GM19025 (cell line): Measurements from ENCODE around the gene HARS1.
"Not testable (repeated sequence)": the region's sequence is repeated elsewhere in the genome, so short reads cannot be mapped to it uniquely, and the experiment has no call there.

ENCODE experiments used
- ATAC-seq: cut with Tn5 transposase; IDR thresholded peaks from one replicate; pipeline ENCODE4 v1.9.1; 2021; ENCODE audit warnings: mild to moderate bottlenecking, low read depth, moderate library complexity; ENCODE audit not compliant: unreplicated experiment

HARS1 gene

DNA sequence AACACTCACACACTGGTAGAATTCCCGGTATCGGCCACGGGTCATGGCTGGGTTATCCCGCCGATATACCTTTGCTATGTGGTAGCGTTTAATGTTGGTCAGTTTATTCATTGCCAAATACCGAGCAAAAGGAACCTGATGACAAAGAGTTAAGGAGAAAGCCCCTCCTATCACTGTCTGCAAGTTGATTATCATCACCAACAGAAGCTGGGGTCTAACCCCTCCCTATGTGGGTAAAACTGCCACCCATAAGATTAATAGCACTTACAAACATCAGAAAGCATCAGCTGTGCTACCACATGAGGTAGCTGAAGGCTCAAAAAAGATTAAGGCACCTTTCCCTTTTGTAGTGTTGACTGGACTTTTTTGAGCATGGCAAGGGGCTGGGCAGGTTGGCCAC is 12.2 kb downstream of the HARS1 start:
- no peak for ATAC-seq

DNA sequence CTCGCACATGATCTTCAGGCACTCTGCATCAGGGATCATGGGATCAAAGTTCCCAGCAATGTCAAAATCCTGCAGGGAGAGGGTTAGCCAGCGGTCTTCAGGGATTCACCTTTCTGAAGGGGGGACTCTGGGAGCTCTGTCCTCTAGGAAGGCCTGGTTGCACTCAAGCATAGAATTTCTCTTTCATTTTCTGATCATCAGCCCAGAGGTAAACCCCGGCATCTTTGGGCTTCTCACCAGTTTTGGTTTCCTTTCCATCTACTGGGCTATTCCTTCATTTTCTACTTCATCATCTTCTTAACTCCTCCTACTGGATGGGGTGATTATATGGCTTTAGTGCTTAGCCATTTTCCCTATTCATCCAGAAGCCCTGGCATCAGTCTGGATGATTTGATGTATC is 13.2 kb downstream of the HARS1 start:
- ATAC-seq = peak; percentile 83

DNA sequence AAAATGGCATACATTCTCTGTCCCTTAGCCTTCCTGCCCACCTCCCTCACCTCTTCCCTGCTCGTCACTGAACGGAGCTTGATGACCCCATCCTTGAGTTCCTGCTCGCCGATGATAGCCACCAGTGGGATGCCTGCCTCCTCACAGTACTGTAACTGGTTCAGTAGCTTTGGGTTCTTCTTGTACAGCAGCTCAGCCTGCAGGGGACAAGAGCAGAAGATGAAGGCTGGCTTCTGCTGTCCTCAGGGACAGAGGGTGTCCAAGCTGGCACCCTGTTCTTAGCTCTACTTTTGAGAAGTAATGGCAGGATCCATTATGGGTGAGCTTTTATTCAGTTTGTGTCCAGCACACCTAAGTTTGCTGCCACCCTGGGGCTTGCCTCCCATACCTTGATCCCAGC is 16.5 kb downstream of the HARS1 start:
- ATAC-seq = no peak

DNA sequence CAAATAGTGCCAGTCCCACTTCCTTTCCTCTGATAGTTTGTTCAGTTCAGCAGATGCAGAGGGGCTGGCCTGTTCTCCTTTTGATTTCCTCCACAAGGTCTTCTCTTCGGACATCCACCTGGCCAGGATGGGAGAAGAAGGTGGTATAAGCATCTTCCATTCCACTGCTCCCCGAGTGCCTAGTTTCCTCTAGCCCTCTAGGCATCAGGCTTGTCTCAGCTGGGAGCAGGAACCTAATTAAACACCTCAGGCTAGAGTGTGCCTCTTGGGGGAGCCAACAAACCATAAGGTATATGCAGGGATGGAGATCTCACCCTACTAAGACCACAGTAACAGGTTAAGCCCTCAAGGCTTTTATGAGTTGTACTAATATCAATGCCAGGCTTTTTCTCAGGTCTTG is 17.0 kb downstream of the HARS1 start:
- no peak for ATAC-seq

DNA sequence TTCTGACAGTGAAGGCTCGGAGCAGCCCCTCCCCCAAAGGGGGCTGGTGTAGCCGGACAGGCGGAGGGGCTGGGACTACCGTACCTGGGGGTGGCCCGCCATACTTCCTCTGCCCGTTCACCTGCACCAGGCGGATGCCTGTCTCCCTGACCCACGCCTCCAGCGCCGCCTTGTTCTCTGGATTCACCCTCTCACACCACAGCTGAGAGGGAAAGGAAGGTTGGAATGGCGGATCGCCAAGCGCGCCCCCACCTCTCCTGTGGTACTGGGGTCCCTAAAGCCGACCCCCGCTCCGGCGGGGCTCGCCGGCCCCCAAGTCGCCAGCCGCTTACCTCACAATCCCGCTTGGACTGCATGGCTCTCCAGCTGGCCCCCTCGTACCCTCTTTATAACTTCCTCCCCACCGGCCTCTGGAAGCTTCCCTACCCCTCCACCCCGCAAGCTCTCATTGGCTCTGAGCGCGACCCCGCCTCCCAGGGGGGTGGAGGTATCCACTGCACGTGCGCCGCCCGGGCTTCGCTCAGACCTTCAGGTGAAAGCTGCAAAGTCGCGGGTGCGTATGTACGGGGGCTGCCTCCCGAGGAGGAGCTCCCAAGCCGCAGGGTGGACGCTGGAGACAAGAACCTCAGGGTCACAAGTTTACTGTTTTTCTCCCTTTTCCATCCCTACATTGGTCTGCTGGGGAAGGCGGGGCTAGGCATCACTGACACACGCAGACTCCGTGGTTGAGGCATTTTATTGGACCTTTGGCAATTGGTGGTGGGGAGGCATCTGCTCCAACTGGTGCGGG is 17.8 kb downstream of the HARS1 start, which contains the start of gene DND1:
Gene DND1 (minus strand): TSS at position 390 of the 790 bp plus-strand sequence. CDS start 34 bp downstream, at position 356.
- no peak for ATAC-seq

DNA sequence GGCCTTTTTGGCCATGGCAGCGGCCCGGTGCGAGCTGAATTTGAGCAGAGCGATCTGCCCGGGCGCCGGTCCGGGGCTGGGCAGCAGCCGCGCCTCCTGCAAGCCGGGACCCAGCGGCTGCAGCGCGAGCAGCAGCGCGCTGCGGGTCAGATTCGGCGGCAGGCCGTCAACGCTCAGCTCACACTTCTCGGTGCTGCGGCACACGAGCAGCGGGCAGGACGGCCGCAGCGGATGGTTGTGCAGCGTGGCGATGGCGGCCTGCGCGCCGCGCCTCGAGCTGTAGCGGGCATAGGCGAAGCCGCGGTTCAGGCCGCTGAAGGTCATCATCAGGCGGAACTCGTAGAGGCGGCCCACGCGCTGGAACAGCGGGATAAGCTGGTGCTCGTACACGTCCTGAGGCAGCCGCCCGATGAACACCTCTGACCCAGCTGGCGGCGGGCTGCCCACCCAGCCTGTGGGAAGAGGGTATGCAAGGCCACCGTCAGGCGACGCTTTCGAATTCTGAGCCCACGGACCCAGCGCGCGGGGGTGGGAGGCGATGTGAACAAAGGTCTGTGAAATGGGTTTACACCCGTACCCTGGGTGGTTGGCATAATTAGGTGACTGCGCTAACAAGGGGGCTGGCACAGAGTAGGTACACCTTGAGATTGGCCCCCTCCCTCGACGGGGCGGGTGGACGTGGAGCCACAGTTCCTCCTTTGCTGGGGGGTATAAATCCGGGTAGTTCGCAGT is 18.5 kb downstream of the HARS1 start:
- no peak for ATAC-seq

DNA sequence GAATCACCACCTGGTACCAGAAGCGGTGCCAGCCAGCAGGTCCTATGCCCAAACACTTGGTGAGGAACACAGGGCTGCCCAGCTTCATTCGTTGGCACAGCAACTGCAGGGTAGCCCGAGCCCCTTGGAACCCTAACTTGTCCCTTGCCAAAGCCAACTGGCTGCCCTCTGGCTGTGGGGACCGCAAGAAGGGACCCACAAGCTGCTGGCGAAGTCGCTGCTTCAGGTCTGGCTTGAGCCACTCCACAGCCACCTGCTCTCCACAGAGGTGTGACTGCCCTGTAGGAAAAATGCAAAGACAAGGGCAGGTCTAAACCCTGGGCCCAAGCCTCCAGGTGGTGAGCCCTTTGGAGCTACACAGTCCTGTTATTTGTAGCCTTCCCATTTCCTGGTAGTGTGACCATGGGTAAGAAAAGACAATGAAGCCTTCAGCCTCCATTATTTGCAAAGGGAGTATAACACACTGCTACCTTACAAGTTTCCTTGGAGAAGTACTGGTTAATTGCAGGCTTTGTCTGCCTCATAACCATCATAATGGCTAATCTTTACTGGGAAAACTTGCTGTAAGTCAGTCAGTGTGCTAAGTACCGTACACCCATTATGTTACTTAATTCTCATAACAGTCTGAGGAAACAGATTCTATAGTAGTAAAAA is 19.6 kb downstream of the HARS1 start:
- ATAC-seq = no peak

DNA sequence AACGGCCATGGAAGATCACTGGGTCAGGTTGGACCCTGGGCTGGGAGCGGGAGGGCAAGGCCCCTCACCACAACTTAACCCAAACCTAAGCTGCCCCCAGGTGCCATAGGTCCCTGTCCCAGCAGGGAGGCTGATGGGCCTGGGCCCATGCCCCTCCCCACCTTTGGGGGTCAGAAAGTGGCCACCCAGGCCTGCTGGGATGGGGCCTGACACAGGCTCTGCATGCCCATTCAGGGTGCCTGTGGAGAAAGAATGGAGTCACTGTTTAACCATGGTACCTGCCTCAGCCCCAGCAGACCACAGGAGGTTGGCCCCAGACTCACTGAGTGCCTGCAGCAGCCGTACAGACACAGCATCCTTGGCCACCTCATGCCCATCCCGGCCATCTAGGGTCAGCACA is 20.1 kb downstream of the HARS1 start:
- ATAC-seq = not testable (repeated sequence)

DNA sequence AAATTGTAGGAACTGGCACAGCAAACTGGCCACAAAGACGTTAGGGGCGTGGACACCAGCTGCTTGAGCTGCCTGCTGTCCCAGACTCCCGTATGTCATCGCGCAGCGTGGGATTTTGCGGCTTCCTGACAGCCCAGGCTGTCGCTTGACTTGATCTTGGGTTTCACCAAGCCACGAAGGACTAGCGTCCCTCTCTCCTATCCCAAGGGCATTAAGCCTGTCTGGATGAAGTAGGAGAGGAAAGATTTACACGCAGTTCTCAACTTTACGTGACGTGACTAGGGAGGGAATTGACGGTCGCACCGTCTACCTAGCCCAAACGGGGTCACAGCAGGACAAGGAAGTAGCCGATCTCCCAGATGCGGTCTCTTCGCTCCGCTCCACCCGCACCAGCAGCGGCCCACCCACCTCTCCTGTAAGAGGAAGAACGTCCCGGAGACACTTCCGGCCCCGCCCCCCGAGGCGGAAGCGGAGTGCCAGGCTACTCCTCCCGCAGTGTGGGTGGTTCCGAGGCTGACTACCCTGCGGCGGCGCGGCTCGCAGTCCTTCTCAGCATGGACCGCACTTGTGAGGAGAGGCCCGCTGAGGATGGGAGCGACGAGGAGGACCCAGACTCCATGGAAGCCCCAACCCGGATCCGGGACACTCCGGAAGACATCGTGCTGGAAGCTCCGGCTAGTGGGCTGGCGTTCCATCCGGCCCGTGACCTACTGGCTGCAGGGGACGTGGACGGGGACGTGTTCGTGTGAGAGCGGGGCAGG is 26.6 kb downstream of the HARS1 start, which contains the start of gene WDR55:
Gene WDR55 (plus strand): TSS at position 546 of the 761 bp plus-strand sequence. CDS start 9 bp downstream, at position 555.
- ATAC-seq = peak; percentile 97

DNA sequence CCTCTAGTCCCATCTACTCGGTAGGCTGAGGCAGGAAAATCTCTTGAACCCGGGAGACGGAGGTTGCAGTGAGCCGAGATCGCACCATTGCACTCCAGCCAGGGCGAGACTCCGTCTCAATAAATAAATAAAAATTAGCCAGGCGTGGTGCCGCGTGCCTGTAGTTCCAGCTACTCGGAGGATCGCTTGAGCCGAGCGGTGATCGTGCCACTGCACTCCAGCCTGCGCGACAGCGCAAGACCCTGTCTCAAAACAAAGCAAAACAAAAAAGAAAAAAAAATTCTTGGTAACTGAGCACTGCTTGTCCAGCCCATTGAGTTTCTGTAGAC is 27.2 kb downstream of the HARS1 start:
- no peak for ATAC-seq

DNA sequence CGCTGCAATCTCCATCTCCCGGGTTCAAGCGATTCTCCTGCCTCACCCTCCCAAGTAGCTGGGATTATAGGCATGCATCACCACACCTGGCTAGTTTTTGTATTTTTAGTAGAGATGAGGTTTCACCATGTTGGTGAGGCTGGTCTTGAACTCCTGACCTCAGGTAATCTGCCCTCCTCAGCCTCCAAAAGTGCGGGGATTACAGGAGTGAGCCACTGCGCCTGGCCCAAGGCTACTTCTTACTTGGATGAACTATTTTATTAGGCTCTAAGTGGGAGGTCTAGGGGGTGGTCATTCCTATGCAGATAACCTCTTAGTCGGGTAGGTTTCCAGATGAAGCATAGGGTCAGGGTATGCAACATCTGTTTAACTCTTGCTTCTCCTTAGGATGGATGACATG is 30.8 kb downstream of the HARS1 start:
- not testable (repeated sequence) for ATAC-seq

DNA sequence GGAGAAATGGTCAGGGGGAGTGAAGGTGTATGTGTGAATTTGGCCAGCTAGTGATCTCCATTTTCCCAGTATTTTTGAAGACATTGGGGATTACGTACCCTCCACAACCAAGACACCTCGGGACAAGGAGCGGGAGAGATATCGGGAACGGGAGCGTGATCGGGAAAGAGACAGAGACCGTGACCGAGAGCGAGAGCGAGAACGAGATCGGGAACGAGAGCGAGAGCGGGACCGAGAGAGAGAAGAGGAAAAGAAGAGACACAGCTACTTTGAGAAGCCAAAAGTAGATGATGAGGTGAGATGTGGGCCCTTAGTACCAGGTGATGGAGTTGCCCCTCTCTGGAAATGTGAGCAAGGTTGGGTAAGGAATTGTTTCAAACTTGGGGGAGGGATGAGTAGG is 32.3 kb downstream of the HARS1 start:
- ATAC-seq = no peak

DNA sequence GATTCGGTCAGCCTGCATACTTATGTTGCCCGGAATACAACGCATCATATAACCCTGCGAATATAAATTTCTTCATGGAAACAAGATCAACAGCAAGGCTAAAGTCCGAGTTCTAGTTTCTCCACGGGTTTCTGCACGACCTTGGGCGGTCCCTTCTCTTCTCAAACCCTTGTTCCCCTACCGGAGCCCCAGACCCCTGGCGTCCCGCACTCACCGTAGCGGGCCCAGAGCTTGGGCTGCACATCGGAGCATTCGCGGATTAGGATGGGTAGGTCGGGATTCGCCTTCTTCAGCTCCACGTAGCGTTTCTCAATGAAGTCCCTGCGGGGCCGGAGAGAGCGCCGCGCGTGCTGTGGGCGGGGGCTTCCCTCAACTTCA is 44.1 kb downstream of the HARS1 start:
- peak; percentile 39 for ATAC-seq

DNA sequence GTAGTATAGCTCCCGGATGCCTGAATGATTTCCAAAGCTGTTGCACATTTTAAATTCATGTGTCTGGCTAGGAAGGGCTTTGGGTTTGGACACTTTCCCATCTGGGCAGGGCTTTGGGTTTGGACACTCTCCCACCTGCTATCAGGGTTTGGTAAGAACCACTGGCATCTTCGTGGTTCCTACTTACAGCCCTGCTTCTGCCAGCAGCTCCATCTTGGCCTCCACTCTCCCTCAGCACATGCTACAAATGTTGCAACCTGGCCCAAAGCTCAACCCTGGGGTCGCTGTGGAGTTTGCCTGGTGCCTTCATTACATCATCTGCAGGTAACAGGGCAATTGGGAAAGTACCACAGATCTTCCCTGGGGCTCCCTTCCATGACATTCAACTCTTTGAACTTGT is 48.5 kb downstream of the HARS1 start:
- ATAC-seq = no peak

DNA sequence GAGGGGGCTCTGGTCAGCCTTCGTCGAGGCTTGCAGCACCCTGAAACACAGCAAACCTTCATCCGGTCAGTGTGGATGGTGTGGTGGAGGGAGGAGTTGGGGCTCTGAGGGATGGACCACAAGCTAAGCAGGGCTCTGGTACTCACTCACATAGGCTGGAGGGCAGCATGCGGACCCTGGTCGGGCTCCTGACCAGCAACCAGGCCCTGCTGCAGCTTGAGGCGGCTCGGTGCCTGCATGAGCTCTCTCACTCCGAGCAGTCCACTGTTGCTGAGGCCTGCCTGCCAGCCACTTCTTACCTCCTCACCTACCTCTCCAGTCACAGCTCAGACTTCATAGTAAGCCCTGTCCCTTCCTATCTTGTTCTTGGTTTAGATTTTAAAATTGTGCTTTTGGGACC is 49.5 kb downstream of the HARS1 start:
- ATAC-seq = no peak

DNA sequence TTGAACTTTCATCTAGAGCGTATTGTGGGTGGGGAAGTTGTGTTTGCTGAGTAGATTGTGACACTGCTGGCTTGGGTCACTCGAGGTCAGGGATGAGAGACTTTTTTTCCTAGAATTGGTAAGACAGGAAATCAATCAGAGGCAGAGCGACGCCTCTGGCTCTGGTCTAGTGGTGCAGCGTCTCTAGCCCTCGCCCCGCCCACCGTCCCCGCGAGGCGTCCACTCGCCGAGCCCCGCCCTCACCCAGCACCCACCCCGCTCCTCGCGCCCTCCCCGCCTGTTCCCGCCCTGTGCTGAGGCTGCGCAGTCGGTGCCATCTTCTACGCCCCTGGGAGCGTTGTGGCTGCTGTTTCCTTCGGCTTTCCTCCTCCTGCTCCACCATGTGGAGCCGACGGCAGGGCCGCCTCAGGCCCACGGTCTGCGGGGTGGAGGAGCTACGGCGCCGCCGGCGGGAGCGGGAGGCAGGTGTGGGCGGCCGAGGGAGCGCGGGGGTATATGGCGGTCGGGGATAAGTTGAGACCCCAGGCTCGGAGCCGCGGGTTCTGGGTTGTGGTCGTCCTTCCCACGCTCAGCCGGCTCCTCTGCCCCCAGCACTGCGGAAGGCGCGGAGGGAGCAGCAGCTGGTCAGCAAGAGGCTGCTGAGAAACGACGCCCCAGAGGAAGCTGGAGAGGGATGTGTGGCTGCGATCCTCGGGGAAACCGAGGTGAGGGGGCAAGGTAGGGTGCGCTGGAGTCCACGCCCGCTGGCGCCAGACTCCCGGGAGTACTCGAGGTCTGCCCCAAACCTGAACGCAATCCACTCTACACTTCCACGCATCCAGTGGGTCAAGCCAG is 51.8 kb downstream of the HARS1 start, which contains the start of gene TMCO6:
Gene TMCO6 (plus strand): TSS at position 304 of the 834 bp plus-strand sequence. CDS start 77 bp downstream, at position 381.
- ATAC-seq = peak; percentile 96

DNA sequence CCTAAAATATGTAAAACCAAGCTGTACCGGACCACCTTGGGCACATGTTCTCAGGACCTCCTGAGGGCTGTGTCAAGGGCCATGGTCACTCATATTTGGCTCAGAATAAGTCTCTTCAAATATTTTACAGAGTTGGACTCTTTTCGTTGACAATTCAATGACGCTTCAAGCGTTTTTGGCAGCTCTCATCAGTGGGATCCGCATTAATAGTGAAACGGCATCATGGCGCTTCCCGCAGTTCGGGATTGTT is 52.3 kb downstream of the HARS1 start:
- ATAC-seq = not testable (repeated sequence)

DNA sequence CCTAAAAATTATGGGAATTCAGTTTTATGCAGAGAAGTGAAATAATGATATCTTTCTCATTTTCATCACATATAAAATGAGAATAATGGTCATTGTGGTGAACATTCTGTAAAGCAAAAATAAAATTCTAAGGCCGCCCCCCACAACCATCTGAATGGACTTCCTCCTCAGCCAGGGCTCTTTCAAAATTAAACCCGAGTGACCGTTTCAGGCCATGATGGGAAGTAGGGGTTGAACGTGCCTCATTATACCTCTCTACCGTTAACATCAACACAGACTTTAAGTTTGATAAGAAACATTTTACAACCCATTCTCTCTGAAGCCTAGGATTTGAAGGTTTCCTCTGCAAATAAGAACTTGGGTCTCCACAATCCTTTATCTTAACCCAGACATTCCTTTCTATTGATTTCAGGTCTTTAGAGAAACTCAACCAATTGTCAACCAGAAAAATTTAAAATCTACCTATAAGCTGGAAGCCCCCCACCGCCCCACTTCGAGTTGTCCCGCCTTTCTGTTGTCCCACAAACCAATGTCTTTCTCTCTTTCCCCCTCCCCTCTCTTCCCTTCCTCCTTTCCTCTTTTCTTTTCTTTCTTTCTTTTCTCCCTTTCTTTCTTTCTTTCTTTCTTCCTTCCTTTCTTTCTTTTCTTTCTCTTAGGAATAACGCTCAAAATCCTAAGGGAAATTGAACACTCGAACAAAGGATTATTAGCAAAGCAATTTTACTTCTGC is 53.6 kb downstream of the HARS1 start:
- ATAC-seq = no peak
